Panc1 (cell line): ENCODE data around the gene SNRPA1.

Experiments used
- REST ChIP-seq, 2 experiments: IDR thresholded peaks; 2 replicates each; pipeline ENCODE4 v1.6.1; 2011 to 2012; ENCODE audit warnings: low read depth in 2 of 2, control low read depth in 1 of 2, low read length in 1 of 2, mild to moderate bottlenecking in 1 of 2, moderate library complexity in 1 of 2; ENCODE audit not compliant: insufficient read depth in 1 of 2
- TF ChIP-seq, protein P1 (sequence below): fragments of 450-650 bp; IDR thresholded peaks from 2 replicates; pipeline ENCODE4 v1.5.1; 2017; ENCODE audit warnings: mild to moderate bottlenecking

DNA sequence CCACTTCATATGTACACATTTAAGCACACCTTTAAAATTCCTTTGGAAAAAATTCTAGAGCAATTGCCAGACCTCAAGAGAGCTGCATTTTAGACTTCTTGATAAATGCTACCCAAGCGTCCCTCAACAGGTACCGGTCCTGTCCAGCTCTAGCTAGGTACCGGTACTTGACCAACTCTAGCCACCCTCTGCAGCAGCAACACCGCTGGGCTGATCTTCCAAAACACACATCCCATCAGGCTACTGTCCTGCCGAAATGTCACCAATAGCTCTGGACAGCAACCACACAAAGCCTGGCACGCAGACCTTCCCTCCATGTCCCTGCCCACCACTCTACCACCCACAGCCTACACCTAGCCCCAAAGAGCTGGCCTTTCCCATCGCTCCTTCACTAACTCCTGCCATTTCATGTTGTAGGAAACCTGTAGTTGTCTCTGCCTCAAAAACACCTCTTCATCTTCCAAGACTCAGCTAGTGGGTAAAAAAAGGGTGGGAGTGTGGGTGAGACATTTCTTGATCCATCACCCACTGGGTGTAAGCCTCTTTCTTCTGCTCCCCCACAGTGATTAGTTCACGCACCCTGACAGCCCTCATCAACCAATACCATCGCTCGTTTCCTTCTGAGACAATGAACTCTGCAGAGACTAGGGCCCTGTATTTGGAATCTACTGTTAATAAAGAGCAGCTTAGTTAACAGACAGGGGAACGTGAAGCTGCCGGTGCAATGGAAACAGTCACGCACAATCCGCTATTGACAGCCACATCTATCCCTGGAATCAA lies 50.0 kb downstream of the SNRPA1 start:
- TF ChIP-seq, protein P1, sequence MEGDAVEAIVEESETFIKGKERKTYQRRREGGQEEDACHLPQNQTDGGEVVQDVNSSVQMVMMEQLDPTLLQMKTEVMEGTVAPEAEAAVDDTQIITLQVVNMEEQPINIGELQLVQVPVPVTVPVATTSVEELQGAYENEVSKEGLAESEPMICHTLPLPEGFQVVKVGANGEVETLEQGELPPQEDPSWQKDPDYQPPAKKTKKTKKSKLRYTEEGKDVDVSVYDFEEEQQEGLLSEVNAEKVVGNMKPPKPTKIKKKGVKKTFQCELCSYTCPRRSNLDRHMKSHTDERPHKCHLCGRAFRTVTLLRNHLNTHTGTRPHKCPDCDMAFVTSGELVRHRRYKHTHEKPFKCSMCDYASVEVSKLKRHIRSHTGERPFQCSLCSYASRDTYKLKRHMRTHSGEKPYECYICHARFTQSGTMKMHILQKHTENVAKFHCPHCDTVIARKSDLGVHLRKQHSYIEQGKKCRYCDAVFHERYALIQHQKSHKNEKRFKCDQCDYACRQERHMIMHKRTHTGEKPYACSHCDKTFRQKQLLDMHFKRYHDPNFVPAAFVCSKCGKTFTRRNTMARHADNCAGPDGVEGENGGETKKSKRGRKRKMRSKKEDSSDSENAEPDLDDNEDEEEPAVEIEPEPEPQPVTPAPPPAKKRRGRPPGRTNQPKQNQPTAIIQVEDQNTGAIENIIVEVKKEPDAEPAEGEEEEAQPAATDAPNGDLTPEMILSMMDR = no peak
- TF ChIP-seq REST (IDR thresholded peaks at IDR 0.05; ENCODE audit: insufficient read depth in 1 of 2, low read depth in 2 of 2, low read length in 1 of 2) = no peak
